Measurements from ENCODE around the gene SLC16A11.
"Not testable (repeated sequence)": the region's sequence is repeated elsewhere in the genome, so short reads cannot be mapped to it uniquely, and the experiment has no call there.

SLC16A11 gene

DNA sequence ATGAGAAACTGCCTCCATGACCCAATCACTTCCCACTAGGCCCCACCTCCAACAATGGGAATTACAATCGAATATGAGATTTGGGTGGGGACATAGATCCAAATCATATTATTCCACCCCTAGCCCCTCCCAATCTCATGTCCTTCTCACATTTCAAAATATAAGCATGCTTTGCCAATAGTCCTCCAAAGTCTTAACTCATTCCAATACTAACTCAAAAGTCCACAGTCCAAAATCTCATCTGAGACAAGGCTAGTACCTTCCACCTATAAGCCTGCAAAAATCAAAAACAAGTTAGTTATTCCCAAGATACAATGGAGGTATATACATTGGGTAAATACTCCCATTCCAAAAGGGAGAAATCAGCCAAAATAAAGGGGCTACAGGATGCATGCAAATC is 23.3 kb upstream of the SLC16A11 start:
- no peak overlapping the region for H3K27ac ChIP-seq
- TF ChIP-seq, protein P1, sequence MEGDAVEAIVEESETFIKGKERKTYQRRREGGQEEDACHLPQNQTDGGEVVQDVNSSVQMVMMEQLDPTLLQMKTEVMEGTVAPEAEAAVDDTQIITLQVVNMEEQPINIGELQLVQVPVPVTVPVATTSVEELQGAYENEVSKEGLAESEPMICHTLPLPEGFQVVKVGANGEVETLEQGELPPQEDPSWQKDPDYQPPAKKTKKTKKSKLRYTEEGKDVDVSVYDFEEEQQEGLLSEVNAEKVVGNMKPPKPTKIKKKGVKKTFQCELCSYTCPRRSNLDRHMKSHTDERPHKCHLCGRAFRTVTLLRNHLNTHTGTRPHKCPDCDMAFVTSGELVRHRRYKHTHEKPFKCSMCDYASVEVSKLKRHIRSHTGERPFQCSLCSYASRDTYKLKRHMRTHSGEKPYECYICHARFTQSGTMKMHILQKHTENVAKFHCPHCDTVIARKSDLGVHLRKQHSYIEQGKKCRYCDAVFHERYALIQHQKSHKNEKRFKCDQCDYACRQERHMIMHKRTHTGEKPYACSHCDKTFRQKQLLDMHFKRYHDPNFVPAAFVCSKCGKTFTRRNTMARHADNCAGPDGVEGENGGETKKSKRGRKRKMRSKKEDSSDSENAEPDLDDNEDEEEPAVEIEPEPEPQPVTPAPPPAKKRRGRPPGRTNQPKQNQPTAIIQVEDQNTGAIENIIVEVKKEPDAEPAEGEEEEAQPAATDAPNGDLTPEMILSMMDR (IDR thresholded peaks at IDR 0.05), result no peak
- TF ChIP-seq ZFX (IDR thresholded peaks at IDR 0.05; ENCODE audit: borderline replicate concordance), result no peak

DNA sequence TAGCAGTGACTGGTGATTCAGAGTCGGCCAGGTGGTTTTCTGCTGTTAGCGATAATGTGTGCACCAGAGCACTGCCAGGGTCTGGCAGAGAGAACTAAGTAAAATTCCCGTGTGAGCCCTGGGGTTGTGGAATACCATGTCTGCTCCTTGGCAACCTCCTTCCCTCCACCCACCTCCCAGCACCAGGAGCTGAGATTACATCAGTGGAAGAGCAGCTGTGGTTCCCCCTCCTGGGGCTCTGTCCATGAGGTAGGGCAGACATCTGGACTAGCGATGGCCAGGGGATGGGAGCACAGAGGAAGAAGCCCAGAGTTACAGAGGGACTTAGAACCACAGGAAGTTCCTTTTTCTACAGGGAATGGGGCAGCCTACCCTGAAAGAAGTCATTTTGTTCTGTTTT is 20.4 kb upstream of the SLC16A11 start:
- TF ChIP-seq, protein P1 (IDR thresholded peaks at IDR 0.05), result no peak
- TF ChIP-seq ZFX (IDR thresholded peaks at IDR 0.05; ENCODE audit: borderline replicate concordance), result no peak
- H3K27ac ChIP-seq, result no peak overlapping the region

DNA sequence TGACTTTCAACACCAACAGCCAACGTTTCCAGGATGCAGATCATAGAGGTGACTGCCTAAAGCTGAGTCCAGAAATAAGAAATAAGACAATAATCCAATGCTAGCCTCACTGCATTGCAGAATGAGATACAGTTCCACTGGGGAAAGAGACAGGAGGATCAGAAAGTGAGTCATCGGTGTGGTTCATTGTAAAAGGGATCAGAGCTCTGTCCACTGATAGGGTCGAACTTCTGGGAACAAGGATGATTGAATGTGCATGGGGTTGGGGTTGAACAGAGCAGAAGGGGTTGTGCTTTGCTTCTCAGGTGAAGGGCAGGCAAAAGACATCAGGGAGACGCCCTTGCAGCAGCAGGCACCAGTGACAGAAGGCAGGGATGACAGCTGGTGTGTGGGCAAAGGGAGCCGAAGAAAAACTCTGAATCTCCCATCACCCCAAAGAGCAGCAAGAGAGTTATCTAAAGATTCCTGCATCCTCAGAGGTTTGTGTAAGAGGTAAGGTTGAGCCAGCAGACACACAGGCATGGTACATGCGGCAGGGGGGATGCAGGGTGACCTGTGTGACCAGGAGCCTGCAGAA is 19.7 kb upstream of the SLC16A11 start:
- TF ChIP-seq, protein P1 (IDR thresholded peaks at IDR 0.05), result no peak
- no peak for TF ChIP-seq ZFX (IDR thresholded peaks at IDR 0.05; ENCODE audit: borderline replicate concordance)
- no peak overlapping the region for H3K27ac ChIP-seq

DNA sequence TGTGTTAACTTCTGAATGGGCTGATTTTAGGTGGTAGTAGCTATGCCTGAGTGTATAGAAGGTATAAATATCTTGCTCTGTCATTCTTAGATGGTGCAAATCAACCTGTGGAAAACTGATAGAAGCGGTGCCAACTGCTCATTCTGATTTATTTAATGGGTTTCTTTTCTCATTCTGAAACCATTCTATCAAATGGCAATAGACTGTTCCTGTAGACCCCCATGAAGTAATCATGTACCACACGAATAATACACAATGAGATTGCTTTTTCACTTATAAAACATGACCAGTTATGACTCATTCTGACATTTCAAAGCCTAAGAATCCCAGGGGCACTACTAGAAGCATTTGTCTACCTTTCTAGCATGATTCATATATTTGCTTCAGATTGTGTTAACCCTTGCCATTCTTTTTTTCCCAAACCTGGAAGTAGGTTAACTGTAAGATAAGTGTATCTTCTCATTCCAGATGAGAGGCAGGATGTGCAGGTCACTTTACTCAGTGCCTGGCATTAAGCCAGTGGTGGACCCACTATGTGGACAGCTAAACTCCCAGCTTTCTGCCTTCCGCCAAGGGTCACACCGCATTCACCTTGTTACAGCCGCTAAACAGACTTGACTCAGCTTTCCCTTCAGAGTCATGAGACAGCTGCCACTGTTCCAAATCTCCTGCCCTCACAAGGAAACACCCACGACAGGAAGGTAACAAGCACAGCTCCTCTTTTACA is 16.4 kb upstream of the SLC16A11 start:
- H3K27ac ChIP-seq, result no peak overlapping the region
- TF ChIP-seq ZFX (IDR thresholded peaks at IDR 0.05; ENCODE audit: borderline replicate concordance), result no peak
- TF ChIP-seq, protein P1 (IDR thresholded peaks at IDR 0.05), result no peak

DNA sequence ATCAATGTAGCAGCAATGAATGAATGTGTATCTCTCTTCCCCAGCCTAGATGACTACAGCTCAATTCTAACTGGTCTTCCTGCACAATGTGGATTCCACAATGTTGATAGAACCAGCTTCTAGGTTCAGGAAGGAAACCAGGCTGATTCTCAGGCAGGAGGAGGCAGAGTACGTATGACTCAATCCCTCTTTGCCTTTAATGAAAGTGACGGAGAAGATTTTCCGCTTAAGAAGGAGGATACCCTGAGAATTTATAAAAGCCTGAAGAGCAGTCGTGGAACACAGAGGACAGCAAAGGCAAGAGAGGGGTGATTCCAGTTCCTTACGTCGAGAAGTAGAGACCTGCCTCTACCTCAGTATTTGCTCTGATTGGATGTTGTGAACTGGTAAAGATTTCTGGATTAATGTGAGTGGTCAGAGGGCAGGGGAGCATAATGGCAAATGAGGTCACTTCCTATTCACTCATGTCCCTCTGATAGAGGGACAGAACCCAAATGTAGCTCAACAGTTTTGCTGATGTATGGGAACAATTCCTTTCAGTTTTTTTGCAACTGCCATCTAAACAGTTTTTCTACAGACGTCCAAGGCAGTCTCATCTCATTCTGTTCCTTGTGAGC is 15.0 kb upstream of the SLC16A11 start:
- TF ChIP-seq ZFX (IDR thresholded peaks at IDR 0.05; ENCODE audit: borderline replicate concordance), result no peak
- TF ChIP-seq, protein P1 (IDR thresholded peaks at IDR 0.05), result no peak
- no peak overlapping the region for H3K27ac ChIP-seq

DNA sequence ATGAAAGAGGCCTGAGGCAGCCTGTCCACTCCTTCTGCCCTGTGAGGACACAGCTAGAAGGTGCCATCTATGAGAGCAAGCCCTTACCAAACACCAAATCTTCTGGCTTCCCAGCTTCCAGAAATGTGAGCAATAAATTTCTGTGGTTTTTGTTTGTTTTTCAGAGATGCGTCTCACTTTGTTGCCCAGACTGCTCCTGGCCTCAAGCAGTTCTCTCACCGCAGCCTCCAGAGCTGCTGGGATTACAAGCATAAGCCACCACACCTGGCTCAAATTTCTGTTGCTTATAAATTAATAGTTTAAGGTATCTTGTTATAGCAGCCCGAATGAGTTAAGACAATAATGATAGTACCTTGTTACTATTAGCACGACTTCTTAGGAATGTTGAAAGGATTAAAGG is 12.5 kb upstream of the SLC16A11 start:
- TF ChIP-seq, protein P1 (IDR thresholded peaks at IDR 0.05), result no peak
- TF ChIP-seq ZFX (IDR thresholded peaks at IDR 0.05; ENCODE audit: borderline replicate concordance), result no peak

DNA sequence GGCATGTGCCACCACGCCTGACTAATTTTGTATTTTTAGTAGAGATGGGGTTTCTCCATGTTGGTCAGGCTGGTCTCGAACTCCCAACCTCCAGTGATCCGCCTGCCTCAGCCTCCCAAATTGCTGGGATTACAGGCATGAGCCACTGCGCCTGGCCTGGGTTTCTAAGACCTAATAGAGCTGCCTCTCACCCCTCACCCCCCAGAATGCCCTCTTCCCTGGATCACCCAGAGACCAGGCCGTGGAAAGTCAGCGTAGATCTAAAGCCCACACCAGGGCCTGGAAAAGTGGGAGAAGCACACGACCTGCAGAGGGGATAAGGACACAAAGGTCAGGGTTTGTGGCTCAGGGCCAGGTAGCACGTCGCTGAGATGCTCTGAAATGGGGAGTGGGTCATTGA is 6.7 kb upstream of the SLC16A11 start:
- H3K27ac ChIP-seq, result not testable (repeated sequence)

More for the DNA sequence above, 12.5 kb upstream of the SLC16A11 start:
- no peak overlapping the region for H3K27ac ChIP-seq

Measured in 22Rv1 (cell line).